ENCODE measurements around the gene RPH3AL.

The RPH3AL gene

DNA sequence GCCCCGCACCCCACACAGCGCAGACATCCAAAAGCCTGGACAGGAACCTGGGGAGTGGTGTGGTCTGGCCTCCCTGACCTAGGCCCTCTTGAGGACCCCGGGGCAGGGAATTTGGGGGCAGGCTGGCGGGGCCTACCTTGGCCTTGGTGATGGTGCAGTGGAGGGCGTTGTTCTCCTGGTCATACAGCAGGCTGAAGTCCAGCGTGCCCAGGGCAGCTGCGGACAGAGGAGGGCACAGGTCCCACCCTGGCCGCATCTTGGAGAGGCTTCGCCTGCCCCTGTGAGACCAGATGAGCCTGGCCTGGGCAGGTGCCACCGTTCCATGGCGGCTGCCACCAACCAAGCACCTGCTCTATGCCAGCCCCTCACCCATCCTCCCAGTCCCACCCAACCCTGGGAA lies 180.2 kb downstream of the RPH3AL start:
- no peak for DNase-seq

DNA sequence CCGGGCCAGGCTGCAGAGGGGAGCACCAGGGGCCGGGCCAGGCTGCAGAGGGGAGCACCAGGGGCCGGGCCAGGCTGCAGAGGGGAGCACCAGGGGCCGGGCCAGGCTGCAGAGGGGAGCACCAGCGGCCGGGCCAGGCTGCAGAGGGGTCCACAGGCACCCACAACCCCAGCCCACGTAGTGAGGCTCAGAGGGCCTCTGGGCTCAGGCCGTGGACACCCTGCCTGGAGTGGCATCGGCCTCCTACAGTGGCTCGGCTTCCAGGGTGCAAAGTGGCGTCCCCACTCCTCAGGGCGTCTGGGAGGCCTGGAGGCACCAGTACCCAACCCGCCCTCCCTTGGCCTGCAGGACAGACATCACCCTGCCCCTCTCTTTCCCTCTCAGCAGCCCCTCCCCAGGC lies 180.7 kb downstream of the RPH3AL start:
- DNase-seq, result no peak

DNA sequence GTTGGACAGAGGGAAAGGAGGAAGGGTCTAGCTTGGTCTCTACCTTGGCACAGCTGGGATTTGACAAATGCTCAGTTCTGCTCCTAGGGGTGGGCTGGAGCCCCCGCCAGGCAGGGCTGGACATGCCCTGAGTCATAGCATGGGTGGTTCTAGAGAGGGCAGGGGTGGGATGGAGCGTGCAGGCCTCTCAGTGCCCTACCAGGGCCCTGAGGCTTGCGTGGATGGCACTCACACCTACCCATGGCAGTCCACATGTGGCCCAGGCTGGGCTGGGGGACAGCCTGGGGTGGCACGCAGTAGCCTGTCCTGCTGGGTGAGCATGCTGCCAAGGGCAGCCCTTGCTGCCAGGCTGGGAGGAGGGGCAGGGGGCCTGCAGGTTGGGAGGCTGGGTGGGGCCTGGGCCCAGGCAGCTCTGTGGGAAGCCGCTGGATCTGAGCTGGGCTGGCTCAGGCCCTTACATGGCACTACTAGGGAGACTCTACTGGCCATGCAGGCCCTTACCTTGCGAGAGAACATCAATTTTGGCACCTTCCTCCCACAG lies 182.4 kb downstream of the RPH3AL start:
- DNase-seq, result no peak

DNA sequence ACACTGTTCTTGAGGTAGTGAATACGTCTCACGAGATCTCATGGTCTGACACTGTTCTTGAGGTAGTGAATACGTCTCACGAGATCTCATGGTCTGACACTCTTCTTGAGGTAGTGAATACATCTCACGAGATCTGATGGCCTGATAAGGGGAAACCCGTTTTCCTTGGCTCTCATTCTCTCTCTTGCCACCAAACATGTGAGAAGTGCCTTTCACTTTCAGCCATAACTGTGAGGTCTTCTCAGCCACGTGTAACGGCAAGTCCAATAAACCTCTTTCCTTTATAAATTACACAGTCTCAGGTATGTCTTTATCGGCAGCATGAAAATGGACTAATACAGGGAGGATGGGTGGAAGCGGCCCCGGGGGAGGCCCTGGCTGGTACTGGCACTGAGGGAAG lies 184.0 kb downstream of the RPH3AL start:
- peak in 1 of 5 experiments; percentile 54 for DNase-seq

DNA sequence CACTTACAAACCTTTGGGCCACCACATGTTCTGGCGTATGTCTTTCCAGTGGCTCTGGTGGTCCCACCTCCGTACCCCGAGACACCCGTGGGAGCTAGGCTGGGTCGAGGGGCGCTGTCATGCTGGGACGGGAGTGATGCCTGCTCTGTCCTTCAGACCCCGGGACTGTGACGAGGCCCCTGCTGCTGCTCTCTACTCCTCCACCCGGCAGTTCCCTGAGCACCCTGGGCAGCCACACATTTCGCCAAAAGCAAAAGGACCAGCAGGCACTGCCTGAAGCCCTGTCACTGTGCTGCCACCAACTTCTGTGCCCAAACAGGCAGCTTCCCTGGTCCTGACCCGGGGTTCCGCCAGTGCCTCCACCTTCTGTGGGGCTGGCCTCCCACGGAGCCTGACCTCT lies 186.7 kb downstream of the RPH3AL start:
- no peak for DNase-seq

DNA sequence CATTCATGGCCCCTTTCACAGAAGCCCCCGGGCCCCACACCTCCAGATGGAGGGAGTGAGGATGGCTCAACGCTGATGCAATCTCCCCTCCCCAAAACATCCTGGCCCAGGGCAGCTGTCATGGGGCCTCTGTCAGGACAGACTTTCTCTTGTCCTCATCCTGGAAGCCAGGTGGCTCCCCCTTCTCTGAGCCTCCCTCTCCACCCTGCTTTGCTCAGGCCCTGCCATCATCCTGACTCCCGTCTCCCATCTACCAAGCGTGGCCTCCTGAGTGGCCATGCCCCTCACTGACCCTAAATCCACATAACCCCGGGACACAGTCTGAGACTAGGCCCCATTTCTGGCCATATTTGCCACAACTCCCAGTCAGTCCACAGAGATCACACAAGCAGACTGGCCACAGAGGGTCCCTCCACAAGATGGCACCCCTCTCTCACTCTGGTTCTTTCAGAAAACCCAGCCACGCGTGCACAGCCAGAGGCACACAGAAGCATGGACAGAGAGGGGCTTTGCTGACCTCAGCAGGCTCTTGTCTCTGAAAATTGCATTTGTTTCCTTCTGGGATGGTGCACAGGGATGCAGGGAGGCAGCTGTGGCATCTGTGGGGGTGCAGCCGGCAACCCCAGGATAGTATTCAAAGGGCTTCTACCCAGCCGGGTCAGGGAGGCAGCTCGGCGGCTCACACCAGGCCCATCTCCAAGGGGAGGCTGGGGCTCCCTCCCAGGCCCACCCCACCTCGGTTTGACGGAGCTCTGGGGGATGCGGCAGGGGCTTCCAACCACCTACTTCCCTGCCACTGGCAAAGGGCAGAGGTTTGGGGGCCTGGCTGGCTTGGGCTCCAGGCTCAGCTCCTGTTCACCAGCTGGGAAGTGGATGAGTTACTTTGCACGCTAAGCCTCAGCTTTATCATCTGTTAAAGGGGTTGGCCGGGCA lies 188.0 kb downstream of the RPH3AL start:
- DNase-seq, result peak in 1 of 5 experiments; percentile 16

DNA sequence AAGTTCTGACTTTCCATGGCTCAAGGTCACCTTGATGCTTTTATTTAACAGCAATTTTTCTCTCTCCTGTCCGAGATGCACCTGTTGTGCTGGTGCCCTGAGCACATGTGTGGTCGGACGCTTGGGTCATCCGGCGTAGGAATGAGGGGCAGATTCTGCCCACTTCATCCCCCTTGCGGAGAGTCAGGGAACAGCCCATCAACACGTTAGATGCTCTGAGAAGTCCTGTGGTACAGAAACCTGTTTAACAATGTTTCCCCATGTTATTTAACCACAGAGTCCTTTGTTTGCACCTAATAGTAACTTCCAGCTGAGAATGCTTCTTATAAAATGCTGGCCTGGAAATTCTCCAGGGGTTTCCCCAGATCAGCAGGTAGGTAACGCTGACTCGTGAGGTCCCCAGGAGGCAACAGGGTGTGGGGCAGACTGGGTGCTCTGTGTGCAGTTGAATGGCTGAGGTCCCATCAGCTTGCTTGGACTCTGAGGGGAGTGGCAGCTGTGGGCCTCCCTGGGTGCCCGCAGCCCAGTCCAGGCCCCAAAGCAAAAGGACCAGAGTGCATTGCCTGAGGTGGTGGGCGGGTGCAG lies 189.0 kb downstream of the RPH3AL start:
- no peak for DNase-seq

DNA sequence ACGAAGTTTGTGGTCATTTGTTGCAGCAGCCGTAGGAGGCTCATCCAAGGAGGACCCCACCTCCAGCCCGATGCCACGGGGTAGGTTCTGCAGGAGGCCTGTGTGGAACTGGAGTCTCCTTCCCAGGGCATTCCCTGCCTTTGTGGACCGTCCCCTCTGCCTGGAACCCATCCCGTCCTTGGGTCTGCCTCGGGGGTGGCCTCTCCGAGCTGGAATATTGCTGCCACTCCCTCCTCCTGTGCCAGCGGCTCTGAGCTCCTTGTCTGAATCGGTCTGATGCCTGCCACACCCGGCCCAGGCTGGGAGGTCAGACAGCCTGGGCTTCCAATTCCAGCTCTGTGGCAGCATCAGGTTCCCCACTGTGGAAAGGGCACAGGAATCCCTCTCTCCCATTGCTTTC lies 189.9 kb downstream of the RPH3AL start:
- no peak for DNase-seq
